GM19397 (cell line): ENCODE data around the gene PPP1CC.
"Not testable (repeated sequence)": the region's sequence is repeated elsewhere in the genome, so short reads cannot be mapped to it uniquely, and the experiment has no call there.

Experiments used
- ATAC-seq: cut with Tn5 transposase; IDR thresholded peaks from one replicate; pipeline ENCODE4 v1.9.1; 2021; ENCODE audit warnings: mild to moderate bottlenecking, moderate library complexity; ENCODE audit not compliant: unreplicated experiment

Gene PPP1CC

DNA sequence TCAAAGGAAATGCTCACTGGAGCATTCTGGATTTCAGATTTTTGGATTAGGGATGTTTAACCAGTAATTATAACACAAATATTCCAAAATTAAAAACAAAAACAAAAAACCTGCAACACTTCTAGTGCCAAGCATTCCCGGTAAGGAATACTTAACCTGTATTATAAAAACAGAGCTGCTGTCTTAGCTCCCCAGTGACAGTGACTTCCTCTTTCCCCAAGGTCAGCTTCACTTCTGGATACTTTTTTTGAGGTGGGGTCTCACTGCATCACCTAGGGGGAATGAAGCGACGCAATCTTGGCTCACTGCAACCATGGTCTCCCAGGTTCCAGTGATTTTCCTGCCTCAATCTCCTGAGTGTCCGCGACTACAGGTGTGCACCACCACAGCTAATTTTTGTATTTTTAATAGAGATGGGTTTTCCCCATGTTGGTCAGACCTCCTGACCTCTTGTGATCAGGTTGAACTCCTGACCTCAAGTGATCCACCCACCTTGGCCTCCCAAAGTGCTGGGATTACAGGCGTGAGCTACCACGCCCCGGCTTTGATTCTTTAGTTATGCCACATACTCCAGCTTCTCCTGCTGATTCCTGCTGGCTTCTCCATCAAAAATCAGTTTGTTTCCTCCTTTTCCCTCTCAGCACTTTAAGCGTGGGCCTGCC is 15.9 kb downstream of the PPP1CC start:
- ATAC-seq, result no peak

DNA sequence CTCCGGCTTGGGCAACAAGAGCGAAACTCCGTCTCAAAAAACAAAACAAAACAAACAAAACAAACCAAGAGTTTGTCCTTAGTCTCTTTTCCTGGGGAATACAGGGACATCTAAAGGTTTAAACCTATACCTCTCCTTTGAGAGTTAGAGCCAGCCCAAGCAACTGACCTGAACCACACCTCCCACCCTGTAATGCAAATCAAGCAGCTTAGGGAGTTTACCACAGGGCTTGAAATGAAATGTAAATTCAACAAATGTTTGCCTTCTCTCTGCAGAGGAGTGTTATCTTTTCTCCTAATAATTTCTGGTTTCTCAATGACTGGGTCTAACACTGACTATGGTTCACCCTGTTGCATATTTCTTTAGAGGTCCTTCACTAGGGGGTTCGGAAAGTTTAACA is 16.7 kb downstream of the PPP1CC start:
- ATAC-seq, result no peak

DNA sequence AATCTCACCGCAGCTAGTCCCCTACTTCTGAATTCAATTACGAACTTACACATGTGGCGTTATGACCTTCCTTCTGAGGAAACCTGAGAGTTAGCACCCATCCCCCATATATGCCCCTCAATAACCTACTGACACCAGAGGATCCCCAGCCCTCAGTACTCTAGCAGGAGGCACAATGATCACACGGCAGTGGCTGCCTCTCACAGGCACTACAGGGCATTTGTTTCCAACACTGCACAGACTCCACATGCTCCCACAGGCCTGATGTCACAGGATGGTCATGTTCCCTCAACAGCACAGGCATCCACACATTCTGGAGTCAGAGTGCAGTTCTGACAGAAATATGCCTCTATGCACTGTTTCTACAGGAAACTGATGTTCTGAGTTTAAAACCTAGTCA is 17.4 kb downstream of the PPP1CC start:
- ATAC-seq, result no peak

- not testable (repeated sequence) for ATAC-seq
Measured at GRCh38 chr12:110722892-110723291, 19.8 kb downstream of the PPP1CC start.

- ATAC-seq, result no peak
Measured at GRCh38 chr12:110721570-110721969, 21.1 kb downstream of the PPP1CC start.

- no peak for ATAC-seq
Measured at GRCh38 chr12:110720516-110720915, 22.2 kb downstream of the PPP1CC start.

DNA sequence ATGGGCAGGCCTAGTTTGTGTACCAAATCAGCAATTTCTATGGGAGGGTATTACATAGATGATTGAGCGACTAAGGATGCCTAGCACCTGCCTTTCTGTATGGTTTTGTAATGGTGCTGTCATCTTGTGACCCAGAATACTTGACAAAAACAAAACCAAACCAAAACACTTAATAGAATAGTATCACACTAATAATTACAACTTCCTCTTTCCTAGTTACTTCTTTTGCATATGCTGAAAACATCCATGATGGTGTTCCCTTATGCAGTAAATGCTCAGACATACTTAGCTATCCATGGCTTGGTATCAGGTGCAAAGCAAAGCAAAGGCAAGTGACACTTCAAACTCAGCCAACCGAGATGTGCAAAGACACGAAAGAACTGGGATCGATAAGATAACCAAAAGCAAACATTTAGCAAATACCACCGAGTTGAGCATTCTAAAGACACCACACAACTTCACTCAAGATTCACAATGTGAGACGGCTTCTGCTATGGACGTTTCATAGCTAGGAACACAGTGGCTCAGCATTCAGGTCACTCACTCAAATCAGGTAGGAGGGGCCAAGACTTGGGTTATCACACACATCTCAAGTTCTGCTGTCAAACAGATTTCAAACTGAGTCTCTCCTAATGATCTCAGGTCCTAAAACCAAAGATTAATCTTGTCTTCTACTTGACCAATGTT is 24.3 kb downstream of the PPP1CC start:
- no peak for ATAC-seq

GRCh38 chr12:110717037-110717436 is 25.7 kb downstream of the PPP1CC start:
- ATAC-seq, result no peak

DNA sequence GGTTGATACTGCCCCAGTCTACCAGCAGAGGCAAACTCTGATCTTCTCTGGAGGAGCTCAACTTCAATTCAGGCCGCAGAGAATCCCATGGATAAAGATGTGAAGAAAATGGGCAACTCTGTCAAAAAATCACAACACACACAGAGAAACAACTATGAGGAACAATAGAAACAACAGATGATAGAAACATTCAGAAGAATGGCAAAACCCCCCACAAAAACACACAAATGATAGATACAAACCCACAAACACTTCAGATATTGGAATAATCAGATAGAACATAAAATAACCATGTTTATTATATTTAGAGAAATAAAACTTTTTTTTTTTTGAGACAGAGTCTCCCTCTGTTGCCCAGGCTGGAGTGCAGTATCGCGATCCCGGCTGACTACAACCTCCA is 33.8 kb downstream of the PPP1CC start:
- ATAC-seq, result no peak

- ATAC-seq, result no peak
Measured at GRCh38 chr12:110705309-110705708, 37.4 kb downstream of the PPP1CC start.

- no peak for ATAC-seq
Measured at GRCh38 chr12:110704750-110705149, 37.9 kb downstream of the PPP1CC start.

- no peak for ATAC-seq
Measured at GRCh38 chr12:110704231-110704630, 38.5 kb downstream of the PPP1CC start.

DNA sequence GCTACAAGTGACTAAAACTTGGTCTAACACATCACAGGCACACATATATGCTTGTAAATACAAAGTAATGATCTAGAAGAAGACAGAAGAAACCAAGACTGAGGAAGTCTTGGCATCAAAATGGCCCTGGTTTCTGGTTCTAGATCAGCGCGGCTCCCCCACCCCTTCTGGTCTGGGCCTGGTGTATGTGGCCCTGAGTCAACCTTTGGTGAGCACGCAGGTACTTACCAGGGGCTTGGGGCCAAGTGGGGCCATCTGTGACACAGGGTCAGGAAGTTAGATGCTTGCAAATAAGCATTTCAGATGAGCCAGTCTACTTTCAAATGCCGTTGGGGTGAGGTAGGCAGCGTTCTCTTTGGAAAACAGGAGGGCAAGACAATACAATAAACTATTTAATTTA is 40.6 kb downstream of the PPP1CC start:
- no peak for ATAC-seq

DNA sequence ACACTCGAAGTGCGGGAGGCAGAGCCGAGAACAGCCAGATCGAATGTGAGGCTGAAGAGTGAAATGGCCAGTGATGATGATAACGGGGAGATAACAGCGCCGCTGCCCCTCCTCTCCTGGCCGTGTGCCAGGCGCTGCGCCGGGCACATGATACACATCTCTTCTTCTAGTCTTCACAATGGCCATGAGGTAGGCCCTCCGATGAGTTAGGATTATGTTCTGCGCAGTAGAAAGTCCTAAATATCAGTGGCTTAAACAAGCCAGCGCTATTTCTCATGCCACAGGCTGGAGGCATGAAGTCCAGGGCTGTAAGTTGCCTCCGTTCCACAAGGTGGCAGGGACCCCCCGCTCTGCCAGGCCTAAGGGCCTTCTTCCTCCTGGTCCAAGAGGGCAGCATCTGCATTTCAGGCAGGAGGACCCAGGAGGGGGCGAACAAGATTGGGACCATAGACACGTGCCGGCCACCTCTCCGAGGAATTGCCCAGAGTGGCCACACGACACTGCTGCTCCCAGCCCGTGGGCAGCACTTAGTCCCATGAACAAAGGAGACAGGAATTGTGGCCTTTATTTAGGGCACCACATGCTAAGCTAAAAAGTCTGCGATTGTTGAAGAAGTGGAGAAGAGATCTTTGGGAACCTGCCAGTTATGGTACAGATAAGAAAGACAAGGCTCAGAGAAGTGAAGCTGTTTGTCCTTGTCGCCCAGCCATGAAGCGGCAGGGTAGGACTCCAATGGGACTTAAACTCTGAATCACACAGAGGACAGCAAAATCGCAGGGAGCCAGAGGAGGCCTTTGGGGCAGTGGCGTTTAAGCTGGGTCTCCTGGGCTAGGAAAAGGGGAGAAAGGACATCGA is 42.9 kb downstream of the PPP1CC start:
- ATAC-seq, result no peak

DNA sequence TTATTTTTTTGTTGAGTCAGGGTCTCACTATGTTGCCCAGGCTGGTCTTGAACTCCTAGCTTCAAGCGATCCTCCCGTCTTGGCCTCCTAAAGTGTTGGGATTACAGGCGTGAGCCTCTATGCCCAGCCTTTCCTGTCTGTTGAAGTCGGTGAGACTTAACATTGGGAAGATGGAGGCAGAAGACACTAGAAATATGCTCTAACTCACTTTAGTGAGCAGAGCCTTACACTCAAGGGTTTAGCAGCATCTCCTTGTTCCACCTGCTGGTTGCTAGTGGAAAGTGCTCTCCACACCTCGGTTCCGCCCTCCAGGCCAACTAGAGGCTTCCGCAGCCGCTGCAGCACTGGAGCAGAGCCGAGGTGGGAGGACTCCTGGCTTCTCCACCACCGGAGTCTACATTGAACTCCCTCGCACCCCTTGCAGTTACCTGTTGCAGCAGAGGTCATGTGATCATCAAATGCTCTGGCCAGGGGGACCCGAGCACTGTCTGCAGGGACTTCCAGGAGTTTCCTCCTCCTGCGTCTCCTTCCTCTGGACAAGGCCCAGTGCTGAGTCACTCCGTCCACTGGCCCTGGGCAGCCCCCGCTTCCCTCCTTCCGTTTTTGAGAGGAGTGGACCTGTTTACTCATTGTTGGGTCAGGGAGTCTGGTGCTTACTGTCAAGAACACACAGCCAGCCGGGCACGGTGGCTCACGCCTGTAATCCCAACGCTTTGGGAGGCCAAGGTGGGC is 44.4 kb downstream of the PPP1CC start:
- no peak for ATAC-seq

DNA sequence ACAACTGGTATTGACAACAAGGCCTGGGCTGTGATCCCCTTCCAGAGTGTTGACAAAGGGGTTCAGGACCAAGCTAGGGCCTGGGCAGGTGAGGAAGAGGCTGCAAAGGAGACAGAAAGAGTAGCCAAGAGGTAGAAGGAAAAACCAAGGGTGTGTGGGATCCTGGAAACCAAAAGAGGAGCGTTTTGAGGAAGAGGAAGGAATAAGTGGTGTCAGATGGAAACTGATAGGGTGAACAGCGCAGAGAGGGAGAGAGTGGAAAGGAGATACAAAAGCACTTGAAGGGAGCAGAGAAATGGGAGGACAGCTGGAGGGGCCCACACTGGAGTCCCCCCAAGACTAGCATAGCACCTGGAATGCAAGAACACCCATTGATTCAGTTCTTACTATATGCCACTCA is 45.5 kb downstream of the PPP1CC start:
- no peak for ATAC-seq

DNA sequence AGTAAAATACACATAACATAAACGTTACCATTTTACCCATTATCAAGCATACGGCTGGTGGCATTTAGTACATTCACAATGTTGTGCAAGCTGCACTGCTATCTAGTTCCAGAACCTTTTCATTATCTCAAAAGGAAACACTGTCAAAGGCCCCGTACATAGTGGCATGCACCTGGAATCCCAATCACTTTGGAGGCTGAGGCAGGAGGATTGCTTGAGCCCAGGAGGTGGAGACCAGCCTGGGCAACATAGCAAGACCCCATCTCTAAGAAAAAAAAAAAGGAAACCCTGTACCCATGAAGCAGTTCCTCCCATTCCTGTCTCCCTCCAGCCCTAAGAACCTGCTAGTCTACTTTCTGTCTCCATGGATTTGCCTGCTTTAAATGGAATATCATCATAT is 46.4 kb downstream of the PPP1CC start:
- no peak for ATAC-seq

- no peak for ATAC-seq
Measured at GRCh38 chr12:110694330-110694901, 48.3 kb downstream of the PPP1CC start.

GRCh38 chr12:110693731-110694130 is 49.0 kb downstream of the PPP1CC start:
- ATAC-seq, result no peak

DNA sequence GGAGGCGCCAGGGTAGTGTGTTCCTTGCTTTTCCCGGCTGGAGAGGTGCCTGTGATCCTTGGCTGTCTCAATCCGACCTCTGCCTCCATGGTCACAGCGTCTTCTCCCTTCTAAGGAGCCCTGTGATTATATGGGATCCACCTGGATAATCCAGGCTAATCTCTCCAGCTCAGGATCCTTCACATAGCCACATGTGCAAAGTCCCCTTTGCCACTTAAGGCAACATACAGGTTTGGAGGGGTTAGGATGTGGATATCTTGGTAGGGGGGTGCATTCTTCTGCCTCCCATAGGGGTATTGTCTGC is 52.6 kb downstream of the PPP1CC start:
- ATAC-seq, result no peak
